BLaER1 (cell line): Measurements from ENCODE around the gene TUBA4A.
A peak's percentile ranks its signal among the peaks of the same experiment; 100 is the strongest.
"Not testable (repeated sequence)": the region's sequence is repeated elsewhere in the genome, so short reads cannot be mapped to it uniquely, and the experiment has no call there.

Source experiments
- H3K27ac ChIP-seq: shearing (Covaris generic); formaldehyde crosslinking; 2 replicates; pipeline ENCODE4 v1.8.1; 2022
- H3K27me3 ChIP-seq: shearing (Covaris generic); formaldehyde crosslinking; 2 replicates; pipeline ENCODE4 v1.8.1; 2022
- H3K36me3 ChIP-seq: shearing (Covaris generic); formaldehyde crosslinking; 2 replicates; pipeline ENCODE4 v1.8.1; 2022
- H3K4me1 ChIP-seq: shearing (Covaris generic); formaldehyde crosslinking; 2 replicates; pipeline ENCODE4 v1.8.1; 2022
- H3K4me2 ChIP-seq: shearing (Covaris generic); formaldehyde crosslinking; 2 replicates; pipeline ENCODE4 v1.8.1; 2022
- H3K4me3 ChIP-seq: shearing (Covaris generic); formaldehyde crosslinking; 2 replicates; pipeline ENCODE4 v1.8.1; 2022
- H3K9ac ChIP-seq: shearing (Covaris generic); formaldehyde crosslinking; 2 replicates; pipeline ENCODE4 v1.8.1; 2022
- H3K9me3 ChIP-seq: shearing (Covaris generic); formaldehyde crosslinking; 2 replicates; pipeline ENCODE4 v1.8.1; 2022
- H4K20me1 ChIP-seq: shearing (Covaris generic); formaldehyde crosslinking; 2 replicates; pipeline ENCODE4 v1.8.1; 2022
- Cebpa-rat ChIP-seq: shearing (Covaris generic); IDR thresholded peaks from 2 replicates; pipeline ENCODE4 v1.8.1; 2022

The TUBA4A gene

DNA sequence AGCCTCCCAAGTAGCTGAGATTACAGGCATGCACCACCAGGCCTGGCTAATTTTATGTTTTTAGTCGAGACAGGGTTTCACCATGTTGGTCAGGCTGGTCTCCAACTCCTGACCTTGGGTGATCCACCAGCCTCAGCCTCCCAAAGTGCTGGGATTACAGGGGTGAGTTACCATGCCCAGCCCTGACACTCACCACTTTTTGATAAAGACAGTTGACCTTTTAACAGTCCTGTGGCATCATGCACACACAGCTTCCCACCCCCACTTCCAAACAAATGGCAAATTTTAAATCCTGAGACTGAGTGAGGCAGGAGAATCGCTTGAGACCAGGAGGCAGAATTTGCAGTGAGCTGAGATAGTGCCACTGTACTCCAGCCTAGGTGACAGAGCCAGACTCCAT is 19.3 kb upstream of the TUBA4A start:
- H3K27ac ChIP-seq, result no peak overlapping the region
- no peaks in the 10 kb centered on the region for H3K27me3 ChIP-seq
- no peak overlapping the region for H3K9ac ChIP-seq
- H3K9me3 ChIP-seq, result no peaks in the 10 kb centered on the region
- H4K20me1 ChIP-seq, result no peaks in the 10 kb centered on the region
- no peak overlapping the region for H3K4me3 ChIP-seq
- H3K36me3 ChIP-seq, result no peaks in the 10 kb centered on the region
- H3K4me2 ChIP-seq, result no peak overlapping the region
- peaks cover 6% of the 10 kb centered on the region for H3K4me1 ChIP-seq
- TF ChIP-seq Cebpa-rat, result no peak

DNA sequence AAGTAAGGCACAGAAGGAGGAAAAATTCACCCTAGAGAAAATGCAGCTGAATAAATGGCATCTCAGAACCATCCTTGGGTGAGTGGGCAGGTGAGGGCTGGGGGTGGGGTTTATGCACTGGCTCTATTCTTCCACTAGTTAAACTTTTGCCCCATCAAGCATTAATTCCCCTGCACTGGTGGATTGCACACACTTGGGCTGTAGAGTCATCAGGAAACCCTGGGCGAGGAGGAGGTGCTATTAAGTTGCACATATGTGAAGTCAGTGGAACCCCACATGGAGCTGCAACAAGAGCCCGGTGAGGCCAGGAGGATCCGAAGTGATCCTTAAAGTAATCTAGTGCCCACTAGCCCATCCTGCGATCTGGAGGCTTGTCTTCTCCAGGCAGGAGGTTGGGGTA is 18.6 kb upstream of the TUBA4A start:
- TF ChIP-seq Cebpa-rat, result no peak
- Histone ChIP-seq H3K9me3 (no peaks in the 10 kb centered on the region), H3K9ac (no peak overlapping the region), H3K27me3 (no peaks in the 10 kb centered on the region), H3K36me3 (no peaks in the 10 kb centered on the region), H4K20me1 (no peaks in the 10 kb centered on the region), H3K27ac (no peak overlapping the region), H3K4me2 (no peak overlapping the region), H3K4me1 (peaks cover under 1% of the 10 kb centered on the region; the same call in 1 of the 2 replicates), H3K4me3 (no peak overlapping the region)

DNA sequence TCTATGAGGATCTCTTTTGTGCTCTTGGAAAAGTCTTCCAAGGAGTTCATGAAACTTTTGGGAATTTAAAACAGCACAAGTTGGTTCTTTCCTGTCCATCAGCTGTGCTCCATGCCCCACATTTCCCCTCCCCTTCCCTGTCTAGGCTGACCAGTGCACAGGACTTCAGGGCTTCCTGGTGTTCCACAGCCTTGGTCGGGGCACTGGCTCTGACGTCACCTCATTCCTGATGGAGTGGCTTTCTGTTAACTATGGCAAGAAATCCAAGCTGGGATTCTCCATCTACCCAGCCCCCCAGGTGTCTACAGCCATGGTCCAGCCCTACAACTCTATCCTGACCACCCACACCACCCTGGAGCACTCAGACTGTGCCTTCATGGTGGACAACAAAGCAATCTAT is 17.3 kb upstream of the TUBA4A start:
- TF ChIP-seq Cebpa-rat, result no peak
- H3K9me3 ChIP-seq, result no peaks in the 10 kb centered on the region
- H3K9ac ChIP-seq, result no peak overlapping the region
- H3K27ac ChIP-seq, result no peak overlapping the region
- H3K4me3 ChIP-seq, result no peak overlapping the region
- H3K4me2 ChIP-seq, result no peak overlapping the region
- no peaks in the 10 kb centered on the region for H3K36me3 ChIP-seq
- H3K4me1 ChIP-seq, result 0 out of 2 replicates have a peak, but pooled peaks cover 8% of the 10 kb centered on the region
- H3K27me3 ChIP-seq, result no peaks in the 10 kb centered on the region
- H4K20me1 ChIP-seq, result no peaks in the 10 kb centered on the region

DNA sequence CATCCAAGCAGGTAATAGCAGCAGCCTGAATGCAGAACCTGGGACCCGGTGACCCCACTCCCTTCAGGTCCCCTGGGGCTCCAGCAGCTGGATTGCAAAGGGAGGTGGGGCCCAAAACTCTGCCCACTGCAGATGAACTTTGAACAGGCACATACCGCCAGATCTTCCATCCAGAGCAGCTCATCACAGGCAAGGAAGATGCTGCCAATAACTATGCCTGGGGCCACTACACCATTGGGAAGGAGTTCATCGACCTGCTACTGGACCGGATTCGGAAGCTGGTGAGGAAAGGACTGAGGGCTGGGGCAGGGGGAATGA is 16.3 kb upstream of the TUBA4A start:
- no peak overlapping the region for H3K4me3 ChIP-seq
- H3K27ac ChIP-seq, result no peak overlapping the region
- no peaks in the 10 kb centered on the region for H3K36me3 ChIP-seq
- no peak for TF ChIP-seq Cebpa-rat
- 0 out of 2 replicates have a peak, but pooled peaks cover 8% of the 10 kb centered on the region for H3K4me1 ChIP-seq
- H4K20me1 ChIP-seq, result no peaks in the 10 kb centered on the region
- H3K4me2 ChIP-seq, result no peak overlapping the region
- H3K27me3 ChIP-seq, result no peaks in the 10 kb centered on the region
- no peak overlapping the region for H3K9ac ChIP-seq
- H3K9me3 ChIP-seq, result no peaks in the 10 kb centered on the region

DNA sequence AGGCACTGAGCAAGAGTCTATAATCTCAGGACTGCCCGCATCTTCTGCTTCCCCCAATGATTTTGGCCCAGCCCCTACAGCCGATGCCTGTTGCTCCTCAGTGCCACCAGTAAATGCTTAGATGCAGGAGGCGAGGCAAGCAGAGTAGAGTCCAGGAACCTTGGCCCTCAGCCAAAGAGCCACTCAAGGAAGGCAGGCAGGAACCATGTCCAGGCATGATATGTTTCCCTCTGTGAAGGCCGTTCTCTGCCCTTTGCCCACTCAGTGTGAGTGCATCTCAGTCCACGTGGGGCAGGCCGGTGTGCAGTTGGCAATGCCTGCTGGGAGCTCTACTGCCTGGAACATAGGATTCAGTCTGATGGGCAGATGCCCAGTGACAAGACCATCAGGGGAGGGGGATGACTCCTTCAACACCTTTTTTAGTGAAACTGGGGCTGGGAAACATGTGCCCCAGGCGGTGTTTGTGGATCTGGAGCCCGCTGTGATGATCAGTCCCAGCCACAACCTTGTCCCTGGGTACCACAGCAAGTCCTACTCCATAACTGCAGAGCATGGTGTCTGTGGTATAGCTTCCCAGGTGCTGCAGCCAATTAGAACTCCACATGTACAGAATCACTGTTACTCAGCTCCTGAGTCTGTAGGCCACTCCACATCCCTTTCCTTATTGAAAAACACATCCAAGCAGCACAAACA is 15.8 kb upstream of the TUBA4A start:
- Histone ChIP-seq H3K27me3 (no peaks in the 10 kb centered on the region), H3K36me3 (no peaks in the 10 kb centered on the region), H3K4me1 (0 out of 2 replicates have a peak, but pooled peaks cover 8% of the 10 kb centered on the region), H3K9ac (no peak overlapping the region), H4K20me1 (no peaks in the 10 kb centered on the region), H3K4me2 (no peak overlapping the region), H3K4me3 (no peak overlapping the region), H3K27ac (no peak overlapping the region), H3K9me3 (no peaks in the 10 kb centered on the region)
- no peak for TF ChIP-seq Cebpa-rat

DNA sequence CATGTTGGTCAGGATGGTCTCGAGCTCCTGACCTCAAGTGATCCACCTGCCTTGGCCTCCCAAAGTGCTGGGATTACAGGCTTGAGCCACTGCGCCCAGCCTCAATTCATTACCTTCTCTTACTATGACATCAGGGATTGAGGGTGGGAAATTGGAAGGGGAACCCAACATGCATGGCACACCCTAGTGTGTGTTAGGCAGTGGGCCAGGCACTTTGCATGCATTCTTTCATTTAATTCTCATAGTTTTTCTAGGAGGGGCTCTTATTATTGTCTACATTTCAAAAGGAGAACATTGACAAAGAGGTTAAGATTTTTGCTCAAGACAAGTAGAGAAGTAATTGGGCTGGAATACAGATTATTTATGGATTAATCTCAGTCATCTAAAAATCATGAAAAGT is 14.6 kb upstream of the TUBA4A start:
- H3K27ac ChIP-seq, result no peak overlapping the region
- no peaks in the 10 kb centered on the region for H4K20me1 ChIP-seq
- no peak overlapping the region for H3K4me3 ChIP-seq
- H3K36me3 ChIP-seq, result no peaks in the 10 kb centered on the region
- H3K9me3 ChIP-seq, result no peaks in the 10 kb centered on the region
- no peaks in the 10 kb centered on the region for H3K27me3 ChIP-seq
- H3K4me1 ChIP-seq, result 0 out of 2 replicates have a peak, but pooled peaks cover 8% of the 10 kb centered on the region
- H3K9ac ChIP-seq, result no peak overlapping the region
- no peak for TF ChIP-seq Cebpa-rat
- no peak overlapping the region for H3K4me2 ChIP-seq

DNA sequence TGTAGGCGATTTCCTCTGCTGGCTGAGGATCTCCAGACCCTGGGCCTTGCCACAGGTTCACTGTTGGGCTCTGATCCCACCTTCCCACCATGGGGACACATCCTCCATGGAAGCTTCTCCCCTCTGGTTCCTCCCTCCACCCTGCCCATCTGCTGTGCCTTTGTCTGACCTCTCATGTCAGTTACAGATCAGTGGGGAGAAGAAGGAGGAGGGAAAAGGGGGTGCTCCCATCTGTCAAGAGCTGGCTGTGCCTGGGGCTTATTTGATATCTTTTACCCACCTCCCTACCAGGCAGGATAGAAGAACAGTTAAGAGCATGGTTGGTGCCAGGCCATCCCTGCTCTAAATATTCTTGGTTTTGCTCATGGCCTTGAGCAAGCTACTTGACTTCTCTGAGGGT is 13.2 kb upstream of the TUBA4A start:
- no peak overlapping the region; the same call in 1 of the 2 replicates for H3K4me2 ChIP-seq
- H3K36me3 ChIP-seq, result no peaks in the 10 kb centered on the region
- no peak overlapping the region for H3K9ac ChIP-seq
- H4K20me1 ChIP-seq, result no peaks in the 10 kb centered on the region
- no peaks in the 10 kb centered on the region for H3K9me3 ChIP-seq
- H3K27me3 ChIP-seq, result no peaks in the 10 kb centered on the region
- H3K4me3 ChIP-seq, result no peak overlapping the region
- no peak for TF ChIP-seq Cebpa-rat
- no peak overlapping the region for H3K27ac ChIP-seq
- H3K4me1 ChIP-seq, result 0 out of 2 replicates have a peak, but pooled peaks cover 10% of the 10 kb centered on the region

DNA sequence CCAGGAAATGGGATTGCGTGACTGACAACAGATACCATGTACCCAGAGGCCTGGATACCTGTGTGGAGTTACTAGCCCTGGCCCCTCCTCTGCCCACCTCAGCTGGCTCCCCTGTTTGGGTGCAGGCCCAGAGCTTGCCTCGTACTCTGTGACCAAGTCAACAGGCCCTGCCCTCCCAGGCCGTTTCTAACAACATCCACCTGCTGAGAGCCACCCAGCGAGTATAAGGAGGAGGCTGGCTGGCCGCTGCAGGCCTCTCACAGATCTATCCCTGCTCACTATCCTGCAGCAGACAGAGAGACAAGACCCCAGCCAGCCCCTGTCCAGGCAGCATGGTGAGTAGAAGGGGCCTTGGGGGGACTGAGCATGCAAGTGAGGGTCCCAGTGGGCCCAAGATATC is 12.5 kb upstream of the TUBA4A start:
- Histone ChIP-seq H4K20me1 (no peaks in the 10 kb centered on the region), H3K4me2 (no peak overlapping the region; the same call in 1 of the 2 replicates), H3K9ac (no peak overlapping the region), H3K4me3 (no peak overlapping the region), H3K27ac (no peak overlapping the region), H3K36me3 (no peaks in the 10 kb centered on the region), H3K27me3 (no peaks in the 10 kb centered on the region), H3K4me1 (peaks cover 17% of the 10 kb centered on the region), H3K9me3 (no peaks in the 10 kb centered on the region)
- no peak for TF ChIP-seq Cebpa-rat

DNA sequence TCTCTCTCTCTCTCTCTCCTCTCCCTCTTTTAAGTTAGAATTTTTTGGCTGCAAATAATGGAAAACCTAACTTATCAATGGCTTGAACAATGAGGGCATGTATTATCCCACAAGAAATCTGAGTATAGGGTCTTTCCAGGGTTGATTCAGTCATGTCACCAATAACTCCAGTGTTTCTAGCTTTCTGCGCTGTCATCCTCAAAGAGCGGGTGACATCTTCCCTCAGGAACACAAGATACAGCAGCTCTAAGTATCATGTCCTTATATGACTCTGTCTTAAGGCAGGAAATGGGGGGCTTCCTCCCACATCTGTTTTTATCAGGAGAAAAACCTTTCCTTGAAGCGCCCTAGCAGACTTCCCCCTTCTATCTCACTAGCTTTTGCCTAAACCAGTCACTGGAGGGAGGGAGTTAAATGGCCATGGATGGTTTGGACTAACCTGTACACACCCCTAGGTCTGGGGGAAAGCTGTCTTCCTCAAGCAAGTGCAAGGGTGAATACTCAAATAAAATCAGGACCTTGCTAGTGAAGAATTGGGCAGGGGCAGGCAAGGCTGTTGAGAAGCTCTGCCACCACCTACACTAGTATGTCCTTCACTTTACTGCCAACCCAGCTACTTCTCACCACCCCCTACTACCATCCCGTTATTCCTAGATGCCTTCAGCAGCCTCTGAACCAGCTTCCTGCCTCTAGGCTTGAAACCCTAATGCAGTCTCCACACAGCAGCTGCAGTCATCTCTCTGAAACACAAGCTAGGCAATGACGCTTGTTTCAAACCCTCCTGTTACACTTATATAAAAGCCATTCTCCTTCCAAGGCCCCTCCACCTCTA is 7.5 kb upstream of the TUBA4A start:
- H3K9ac ChIP-seq, result no peak overlapping the region
- peak overlapping the region; percentile 61 for H3K4me2 ChIP-seq
- no peaks in the 10 kb centered on the region for H3K36me3 ChIP-seq
- H3K27ac ChIP-seq, result no peak overlapping the region
- no peaks in the 10 kb centered on the region for H4K20me1 ChIP-seq
- H3K4me3 ChIP-seq, result no peak overlapping the region
- peaks cover 17% of the 10 kb centered on the region for H3K4me1 ChIP-seq
- no peaks in the 10 kb centered on the region for H3K27me3 ChIP-seq
- TF ChIP-seq Cebpa-rat, result no peak
- H3K9me3 ChIP-seq, result no peaks in the 10 kb centered on the region

DNA sequence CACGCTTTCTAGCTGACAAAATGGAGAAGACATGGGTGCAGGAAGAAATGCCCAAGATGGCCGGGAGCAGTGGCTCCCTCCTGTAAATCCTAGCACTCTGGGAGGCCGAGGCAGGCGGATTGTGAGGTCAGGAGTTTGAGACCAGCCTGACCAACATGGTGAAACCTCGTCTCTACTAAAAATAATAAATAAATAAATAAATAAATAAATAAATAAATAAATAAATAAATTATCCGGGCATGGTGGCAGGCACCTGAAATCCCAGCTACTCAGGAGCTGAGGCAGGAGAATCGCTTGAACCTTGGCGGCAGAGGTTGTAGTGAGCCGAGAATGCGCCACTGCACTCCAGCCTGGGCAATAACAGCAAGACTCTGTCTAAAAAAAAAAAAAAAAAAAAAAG is 5.2 kb upstream of the TUBA4A start:
- not testable (repeated sequence) for H3K27me3 ChIP-seq, H3K9ac ChIP-seq, H3K36me3 ChIP-seq, H4K20me1 ChIP-seq, H3K27ac ChIP-seq, H3K4me3 ChIP-seq, H3K9me3 ChIP-seq, H3K4me2 ChIP-seq
- H3K4me1 ChIP-seq, result peaks cover 31% of the 10 kb centered on the region
